NT2/D1 (cell line): Measurements from ENCODE around the gene C1orf53.
A peak's percentile ranks its signal among the peaks of the same experiment; 100 is the strongest.
"Not testable (repeated sequence)": the region's sequence is repeated elsewhere in the genome, so short reads cannot be mapped to it uniquely, and the experiment has no call there.

Experiments used
- DNase-seq: peaks from one replicate; pipeline ENCODE4 v3.0.0-alpha.2; 2011; ENCODE audit warnings: low read depth, low spot score
- H3K27me3 ChIP-seq: 2 replicates; pipeline ENCODE4 v1.6.0; 2011; ENCODE audit warnings: mild to moderate bottlenecking; ENCODE audit not compliant: insufficient read length, insufficient read depth
- H3K36me3 ChIP-seq: 2 replicates; pipeline ENCODE4 v1.6.1; 2011; ENCODE audit warnings: mild to moderate bottlenecking, low read length, mixed read lengths; ENCODE audit not compliant: insufficient read depth, insufficient read length
- H3K4me1 ChIP-seq: 2 replicates; pipeline ENCODE4 v1.5.1; 2011; ENCODE audit not compliant: insufficient read depth, insufficient read length
- H3K4me3 ChIP-seq: 2 replicates; pipeline ENCODE4 v1.5.1; 2011; ENCODE audit warnings: low read depth; ENCODE audit not compliant: insufficient read length
- H3K9ac ChIP-seq: 2 replicates; pipeline ENCODE4 v1.6.0; 2011; ENCODE audit warnings: low read depth; ENCODE audit not compliant: insufficient read length
- H3K9me3 ChIP-seq: 2 replicates; pipeline ENCODE4 v1.5.1; 2011; ENCODE audit warnings: mild to moderate bottlenecking, low read length; ENCODE audit not compliant: insufficient read depth
- SUZ12 ChIP-seq: IDR thresholded peaks from 2 replicates; pipeline ENCODE4 v1.6.1; 2011; ENCODE audit not compliant: insufficient read length, insufficient read depth; ENCODE audit errors: extremely low read depth
- YY1 ChIP-seq: IDR thresholded peaks from 2 replicates; pipeline ENCODE4 v1.6.1; 2011; ENCODE audit not compliant: insufficient read length, insufficient read depth
- ZNF274 ChIP-seq: IDR thresholded peaks from 2 replicates; pipeline ENCODE4 v1.6.1; 2011; ENCODE audit warnings: mild to moderate bottlenecking, low read depth, low read length

Gene C1orf53

DNA sequence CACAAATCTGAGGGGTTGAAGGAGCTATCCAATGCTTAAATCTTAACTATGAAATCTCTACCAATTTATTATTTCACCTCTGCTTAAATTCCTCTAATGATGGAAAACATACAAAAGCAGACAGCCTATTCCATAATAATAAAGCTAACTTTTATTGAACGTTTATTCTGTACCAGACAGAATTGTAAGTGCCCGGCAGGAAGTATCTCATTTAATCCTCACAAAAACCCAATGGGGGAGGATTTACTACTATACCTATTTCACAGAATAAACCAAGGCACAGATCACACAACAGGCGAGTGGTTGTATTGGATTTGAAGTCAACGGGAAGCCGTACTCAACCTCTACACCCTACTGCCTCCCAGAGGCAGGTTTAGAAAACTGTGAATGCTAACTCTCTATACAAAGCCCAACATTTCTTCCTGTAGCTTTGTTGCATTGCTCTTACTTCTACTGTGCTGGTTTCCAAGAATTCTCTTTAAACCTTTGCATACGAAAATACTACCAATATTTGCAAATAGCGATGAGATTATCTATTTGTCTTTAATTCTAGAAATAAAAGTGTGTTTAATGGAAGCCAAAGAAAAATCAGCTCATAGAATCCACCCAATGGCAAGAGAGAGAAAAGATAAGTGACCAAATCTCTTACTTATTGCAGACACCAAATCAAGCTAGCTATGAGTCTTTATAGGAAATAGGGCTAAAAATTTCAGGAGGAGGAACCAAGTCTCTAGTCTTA is 33.5 kb upstream of the C1orf53 start:
- peak; percentile 71 for DNase-seq
- Histone ChIP-seq H3K4me3 (no peak overlapping the region), H3K4me1 (no peaks in the 10 kb centered on the region), H3K27me3 (no peaks in the 10 kb centered on the region), H3K36me3 (no peaks in the 10 kb centered on the region), H3K9ac (no peak overlapping the region), H3K9me3 (no peaks in the 10 kb centered on the region)
- TF ChIP-seq SUZ12: no peak
- no peak for TF ChIP-seq ZNF274
- TF ChIP-seq YY1: no peak

DNA sequence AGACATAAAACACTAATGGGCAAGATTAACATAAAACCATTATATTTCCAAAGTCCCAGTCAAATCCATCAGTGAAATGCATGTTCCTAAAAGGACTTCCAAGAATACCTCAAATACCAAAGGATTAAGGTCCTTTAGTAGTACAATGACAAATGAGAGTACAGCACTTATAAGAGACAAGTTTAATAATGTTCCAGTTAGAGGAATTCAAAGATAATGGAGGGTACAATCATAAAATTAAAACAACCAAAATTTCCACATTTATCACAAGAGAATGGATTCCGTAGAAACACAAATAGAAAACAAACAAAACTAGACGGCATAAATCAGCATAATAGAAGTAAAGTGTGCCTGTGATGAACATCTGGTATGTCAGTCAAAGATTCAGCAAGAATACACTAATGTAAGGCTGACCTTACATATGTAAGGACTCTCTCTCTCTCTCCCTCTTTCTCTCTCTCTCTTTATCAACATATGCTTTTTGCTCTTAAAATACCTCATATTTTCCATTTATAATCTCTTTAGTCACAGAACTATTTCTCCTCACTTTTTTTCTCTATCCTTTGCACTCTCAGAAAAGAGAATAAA is 32.8 kb upstream of the C1orf53 start:
- Histone ChIP-seq H3K9me3 (no peaks in the 10 kb centered on the region), H3K36me3 (no peaks in the 10 kb centered on the region), H3K4me3 (no peak overlapping the region), H3K27me3 (no peaks in the 10 kb centered on the region), H3K4me1 (no peaks in the 10 kb centered on the region), H3K9ac (no peak overlapping the region)
- no peak for DNase-seq
- TF ChIP-seq SUZ12 (no peak), ZNF274 (no peak), YY1 (no peak)

DNA sequence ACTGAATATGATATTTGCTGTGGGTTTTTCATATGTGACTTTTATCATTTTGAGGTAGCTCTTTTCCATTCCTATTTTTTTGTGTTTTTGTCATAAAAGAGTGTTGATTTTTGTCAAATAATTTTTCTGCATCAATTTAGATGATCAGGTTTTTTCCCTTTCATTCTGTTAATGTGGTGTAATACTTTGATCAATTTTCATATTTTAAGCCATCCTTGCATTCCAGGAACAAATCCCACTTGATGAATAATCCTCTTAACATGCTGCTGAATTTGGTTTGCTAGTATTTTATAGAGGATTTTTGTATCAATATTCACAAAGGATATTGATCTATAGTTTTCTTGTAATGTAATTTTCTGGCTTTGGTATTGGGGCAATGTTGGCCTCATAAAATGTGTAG is 25.5 kb upstream of the C1orf53 start:
- no peaks in the 10 kb centered on the region for H3K36me3 ChIP-seq
- no peak for TF ChIP-seq SUZ12
- no peak for TF ChIP-seq YY1
- no peak for TF ChIP-seq ZNF274
- H3K4me3 ChIP-seq: no peak overlapping the region
- DNase-seq: no peak
- no peak overlapping the region for H3K9ac ChIP-seq
- H3K9me3 ChIP-seq: peaks cover 13% of the 10 kb centered on the region; the same call in 1 of the 2 replicates
- no peaks in the 10 kb centered on the region for H3K4me1 ChIP-seq
- H3K27me3 ChIP-seq: no peaks in the 10 kb centered on the region

DNA sequence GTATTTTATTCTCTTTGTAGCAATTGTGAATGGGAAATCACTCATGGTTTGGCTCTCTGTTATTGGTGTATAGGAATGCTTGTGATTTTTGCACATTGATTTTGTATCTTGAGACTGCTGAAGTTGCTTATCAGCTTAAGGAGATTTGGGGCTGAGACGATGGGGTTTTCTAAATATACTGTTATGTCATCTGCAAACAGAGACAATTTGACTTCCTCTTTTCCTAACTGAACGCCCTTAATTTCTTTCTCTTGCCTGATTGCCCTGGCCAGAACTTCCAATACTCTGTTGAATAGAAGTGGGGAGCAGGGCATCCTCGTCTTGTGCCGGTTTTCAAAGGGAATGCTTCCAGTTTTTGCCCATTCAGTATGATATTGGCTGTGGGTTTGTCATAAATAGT is 22.0 kb upstream of the C1orf53 start:
- H3K27me3 ChIP-seq: not testable (repeated sequence)

DNA sequence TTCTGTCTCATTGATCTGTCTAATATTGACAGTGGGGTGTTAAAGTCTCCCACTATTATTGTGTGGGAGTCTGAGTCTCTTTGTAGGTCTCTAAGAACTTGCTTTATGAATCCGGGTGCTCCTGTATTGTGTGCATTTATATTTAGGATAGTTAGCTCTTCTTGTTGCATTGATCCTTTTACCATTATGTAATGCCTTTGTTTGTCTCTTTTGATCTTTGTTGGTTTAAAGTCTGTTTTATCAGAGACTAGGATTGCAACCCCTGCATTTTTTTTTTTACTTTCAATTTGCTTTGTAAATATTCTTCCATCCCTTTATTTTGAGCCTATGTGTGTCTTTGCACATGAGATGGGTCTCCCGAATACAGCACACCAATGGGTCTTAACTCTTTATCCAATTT is 20.2 kb upstream of the C1orf53 start:
- H3K9me3 ChIP-seq: not testable (repeated sequence)

More for the DNA sequence above, 22.0 kb upstream of the C1orf53 start:
- DNase-seq, H3K36me3 ChIP-seq, H3K4me3 ChIP-seq, H3K4me1 ChIP-seq, H3K9ac ChIP-seq: not testable (repeated sequence)
- H3K9me3 ChIP-seq: peaks cover 13% of the 10 kb centered on the region; the same call in 1 of the 2 replicates

DNA sequence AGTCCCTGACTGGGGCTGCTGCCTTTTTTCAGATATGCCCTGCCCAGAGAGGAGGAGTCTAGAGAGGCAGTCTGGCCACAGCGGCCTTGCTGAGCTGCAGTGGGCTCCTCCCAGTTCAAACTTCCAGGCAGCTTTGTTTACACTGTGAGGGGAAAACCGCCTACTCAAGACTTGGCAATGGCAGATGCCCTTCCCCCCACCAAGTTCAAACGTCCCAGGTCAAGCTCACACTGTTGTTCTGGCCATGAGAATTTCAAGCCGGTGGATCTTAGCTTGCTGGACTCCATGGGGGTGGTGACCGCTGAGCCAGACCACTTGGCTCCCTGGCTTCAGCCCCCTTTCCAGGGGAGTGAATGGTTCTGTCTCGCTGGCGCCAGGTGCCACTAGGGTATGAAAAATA is 18.3 kb upstream of the C1orf53 start:
- no peak for DNase-seq
- 0 out of 2 replicates have a peak, but pooled peaks cover 4% of the 10 kb centered on the region for H3K9me3 ChIP-seq
- H3K36me3 ChIP-seq: no peaks in the 10 kb centered on the region
- TF ChIP-seq ZNF274: no peak
- no peak for TF ChIP-seq SUZ12
- no peak for TF ChIP-seq YY1
- H3K4me1 ChIP-seq: peaks cover 2% of the 10 kb centered on the region
- H3K27me3 ChIP-seq: no peaks in the 10 kb centered on the region
- H3K9ac ChIP-seq: no peak overlapping the region
- H3K4me3 ChIP-seq: no peak overlapping the region

More for the DNA sequence above, 20.2 kb upstream of the C1orf53 start:
- H3K36me3 ChIP-seq, DNase-seq, H3K4me3 ChIP-seq, H3K9ac ChIP-seq, H3K27me3 ChIP-seq, H3K4me1 ChIP-seq: not testable (repeated sequence)

DNA sequence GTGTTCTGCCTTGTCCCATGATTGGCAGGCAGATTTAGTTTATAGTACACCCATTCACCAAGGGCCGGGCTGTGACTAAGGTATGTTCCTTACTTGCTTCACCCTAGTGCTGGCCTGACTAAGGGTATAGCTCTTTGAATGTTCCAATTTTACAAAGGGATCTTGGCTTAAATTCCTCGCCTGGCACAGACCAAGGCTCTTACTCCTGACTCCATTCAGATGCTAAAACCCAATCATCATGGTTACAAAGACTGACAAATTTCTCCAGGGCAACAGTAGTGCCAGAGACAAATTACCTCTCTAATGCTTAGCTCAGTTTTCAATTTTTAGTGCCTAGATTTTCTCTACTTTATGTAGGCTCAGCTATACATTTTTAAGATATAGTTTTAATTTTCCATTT is 11.5 kb upstream of the C1orf53 start:
- Histone ChIP-seq H3K27me3 (no peaks in the 10 kb centered on the region), H3K4me3 (no peak overlapping the region), H3K36me3 (no peaks in the 10 kb centered on the region), H3K9ac (no peak overlapping the region), H3K9me3 (no peaks in the 10 kb centered on the region), H3K4me1 (no peaks in the 10 kb centered on the region)
- TF ChIP-seq ZNF274: no peak
- TF ChIP-seq SUZ12: no peak
- TF ChIP-seq YY1: no peak
- peak; percentile 66 for DNase-seq
